Right atrium auricular region (tissue), 2 donors: ENCODE measurements around the gene OR56B1. TPM values are rescaled to one million over a fixed set of nuclear protein-coding genes. Genes with fewer than 3 reads are reported as not detected.
"Not testable (repeated sequence)": the region's sequence is repeated elsewhere in the genome, so short reads cannot be mapped to it uniquely, and the experiment has no call there.

Experiments
- DNase-seq: peaks from one replicate; pipeline ENCODE4 v3.0.0-alpha.2; 2019; ENCODE audit warnings: low spot score
- H3K27ac ChIP-seq, 2 donors: fragments of 200-600 bp; sonication (generic); 1 replicate in 1 of 2; 2 replicates in 1 of 2; pipeline ENCODE4 v1.5.1; 2016 to 2019
- H3K27me3 ChIP-seq, 2 donors: fragments of 200-600 bp; sonication (generic); one replicate each; pipeline versions ENCODE4 v1.5.1 to v1.6.0; 2017 to 2019
- H3K36me3 ChIP-seq: fragments of 200-600 bp; sonication (generic); one replicate; pipeline ENCODE4 v1.5.1; 2016
- H3K4me1 ChIP-seq, 2 donors: fragments of 200-600 bp; sonication (generic); one replicate each; pipeline versions ENCODE4 v1.5.1 to v1.6.0; 2017 to 2019
- H3K4me3 ChIP-seq, 2 donors: fragments of 200-600 bp; sonication (generic); 1 replicate in 1 of 2; 2 replicates in 1 of 2; pipeline ENCODE4 v1.5.1; 2017 to 2019; ENCODE audit warnings: mild to moderate bottlenecking in 1 of 2, moderate library complexity in 1 of 2
- H3K9me3 ChIP-seq, 2 donors: fragments of 200-600 bp; sonication (generic); one replicate each; pipeline ENCODE4 v1.5.1; 2019
- CTCF ChIP-seq, 2 donors: fragments of 200-600 bp; sonication (generic); IDR thresholded peaks; one replicate each; pipeline ENCODE4 v1.5.1; 2019; ENCODE audit warnings: antibody characterized with exemption in 2 of 2
- total RNA-seq, 2 donors: library from RNA; depleted of rRNA; stranded (reverse); fragments of >200 nt; gene quantifications; one replicate each; pipeline ENCODE4 v1.1.0, GENCODE V29; 2016

OR56B1 gene
- total RNA-seq, 2 donors from 2014 or later, result not detected

GRCh38 chr11:5701055-5701577, 35.1 kb upstream of the OR56B1 start:
- Histone ChIP-seq H3K4me3 (no peak overlapping the region), H3K27ac (no peak overlapping the region), H3K27me3 (no peaks in the 10 kb centered on the region), H3K36me3 (peaks cover 6% of the 10 kb centered on the region), H3K9me3 (no peaks in the 10 kb centered on the region), H3K4me1 (no peaks in the 10 kb centered on the region)
- no peak for DNase-seq
- no peak for TF ChIP-seq CTCF (IDR thresholded peaks at IDR 0.05)

- no peaks in the 10 kb centered on the region for H3K4me1 ChIP-seq
- H3K36me3 ChIP-seq, result peaks cover 10% of the 10 kb centered on the region
- no peak overlapping the region for H3K27ac ChIP-seq
- TF ChIP-seq CTCF (IDR thresholded peaks at IDR 0.05), result no peak
- no peak for DNase-seq
- no peaks in the 10 kb centered on the region for H3K27me3 ChIP-seq
- no peaks in the 10 kb centered on the region for H3K9me3 ChIP-seq
- H3K4me3 ChIP-seq, result no peak overlapping the region
Measured at GRCh38 chr11:5703741-5704536, 32.3 kb upstream of the OR56B1 start.

- Histone ChIP-seq H3K27ac (no peak overlapping the region), H3K9me3 (no peaks in the 10 kb centered on the region), H3K4me3 (no peak overlapping the region), H3K27me3 (no peaks in the 10 kb centered on the region), H3K36me3 (peaks cover 15% of the 10 kb centered on the region), H3K4me1 (no peaks in the 10 kb centered on the region)
- no peak for DNase-seq
- no peak for TF ChIP-seq CTCF (IDR thresholded peaks at IDR 0.05)
Measured at GRCh38 chr11:5705688-5706087, 30.6 kb upstream of the OR56B1 start.

GRCh38 chr11:5712507-5712906, 23.7 kb upstream of the OR56B1 start:
- no peak overlapping the region for H3K27ac ChIP-seq
- no peaks in the 10 kb centered on the region for H3K27me3 ChIP-seq
- TF ChIP-seq CTCF (IDR thresholded peaks at IDR 0.05), result peak in 1 of 2 donors; percentile 43
- DNase-seq, result no peak
- no peak overlapping the region for H3K4me3 ChIP-seq
- no peaks in the 10 kb centered on the region for H3K4me1 ChIP-seq
- H3K9me3 ChIP-seq, result no peaks in the 10 kb centered on the region
- peaks cover 15% of the 10 kb centered on the region for H3K36me3 ChIP-seq

GRCh38 chr11:5713695-5714094, 22.6 kb upstream of the OR56B1 start:
- H3K9me3 ChIP-seq, result no peaks in the 10 kb centered on the region
- no peak for DNase-seq
- no peak for TF ChIP-seq CTCF (IDR thresholded peaks at IDR 0.05)
- H3K4me3 ChIP-seq, result no peak overlapping the region
- peaks cover 6% of the 10 kb centered on the region for H3K36me3 ChIP-seq
- H3K4me1 ChIP-seq, result no peaks in the 10 kb centered on the region
- H3K27ac ChIP-seq, result no peak overlapping the region
- no peaks in the 10 kb centered on the region for H3K27me3 ChIP-seq

- not testable (repeated sequence) for DNase-seq
Measured at GRCh38 chr11:5716518-5716917, 19.7 kb upstream of the OR56B1 start.

More at GRCh38 chr11:5716518-5716917, 19.7 kb upstream of the OR56B1 start:
- not testable (repeated sequence) for H3K27me3 ChIP-seq, H3K4me3 ChIP-seq, H3K9me3 ChIP-seq, H3K27ac ChIP-seq, H3K36me3 ChIP-seq, H3K4me1 ChIP-seq
